Femur (tissue), 1 donor: ENCODE measurements around the gene SP110.
"Not testable (repeated sequence)": the region's sequence is repeated elsewhere in the genome, so short reads cannot be mapped to it uniquely, and the experiment has no call there.

Experiments
- DNase-seq: peaks from one replicate; pipeline ENCODE4 v3.0.0-alpha.2; 2017

Gene SP110

GRCh38 chr2:230222829-230223228 is 3.0 kb upstream of the SP110 start:
- not testable (repeated sequence) for DNase-seq

GRCh38 chr2:230221493-230221892 is 1.7 kb upstream of the SP110 start:
- no peak for DNase-seq

GRCh38 chr2:230220347-230220969 is 674 bp upstream of the SP110 start:
- no peak for DNase-seq

- DNase-seq: no peak
These were observed 1.4 kb downstream of the SP110 start for GRCh38 chr2:230218421-230218820.

GRCh38 chr2:230217424-230217823 is 2.4 kb downstream of the SP110 start:
- DNase-seq: no peak

GRCh38 chr2:230216489-230216888 is 3.3 kb downstream of the SP110 start:
- no peak for DNase-seq

- no peak for DNase-seq
These were observed 10.2 kb downstream of the SP110 start for GRCh38 chr2:230209422-230210051.

- no peak for DNase-seq
These were observed 11.2 kb downstream of the SP110 start for GRCh38 chr2:230208576-230208975.

- DNase-seq: no peak
These were observed 14.1 kb downstream of the SP110 start for GRCh38 chr2:230205721-230206120.

GRCh38 chr2:230205034-230205433 is 14.8 kb downstream of the SP110 start:
- DNase-seq: no peak

GRCh38 chr2:230203110-230203676 is 16.6 kb downstream of the SP110 start:
- no peak for DNase-seq

GRCh38 chr2:230202430-230203109 is 17.2 kb downstream of the SP110 start:
- no peak for DNase-seq

GRCh38 chr2:230184727-230185578 is 34.8 kb downstream of the SP110 start:
- no peak for DNase-seq

GRCh38 chr2:230181195-230181594 is 38.6 kb downstream of the SP110 start:
- DNase-seq: no peak

- no peak for DNase-seq
These were observed 39.9 kb downstream of the SP110 start for GRCh38 chr2:230179907-230180306.

- DNase-seq: no peak
These were observed 41.0 kb downstream of the SP110 start for GRCh38 chr2:230178546-230179485.

GRCh38 chr2:230176996-230177395 is 42.8 kb downstream of the SP110 start:
- no peak for DNase-seq

- DNase-seq: no peak
These were observed 45.3 kb downstream of the SP110 start for GRCh38 chr2:230174466-230174865.

GRCh38 chr2:230172852-230173251 is 46.9 kb downstream of the SP110 start:
- DNase-seq: no peak

GRCh38 chr2:230172156-230172555 is 47.6 kb downstream of the SP110 start:
- no peak for DNase-seq

GRCh38 chr2:230170532-230170931 is 49.3 kb downstream of the SP110 start:
- DNase-seq: no peak
